K562 (cell line): ENCODE measurements around the gene AKAP6. TPM values are rescaled to one million over a fixed set of nuclear protein-coding genes. Genes with fewer than 3 reads are reported as not detected.

Experiments
- ATAC-seq: fragments of 200-7000 bp; cut with Tn5 transposase; 3 replicates; pipeline ENCODE4 v1.9.1; 2020; ENCODE audit warnings: moderate library complexity
- BruUV-seq: library from RNA; stranded (reverse); fragments of 400-500 nt; replicated peaks from 2 replicates; lab custom pipeline; 2021; lab: Mats Ljungman, UMichigan
- CTCF ChIA-PET: fragments of 300-600 bp; formaldehyde crosslinking; extraction: SDS; loops from one replicate; lab custom pipeline; 2021; ENCODE audit warnings: low intra/inter-chr PET ratio; lab: Yijun Ruan, JAX
- POLR2A ChIA-PET: fragments of 300-600, 350-650 bp; sonication (Branson Sonifier 250); formaldehyde crosslinking; extraction: SDS; loops from one replicate; lab custom pipeline; 2021; ENCODE audit warnings: antibody characterized with exemption, inconsistent platforms; lab: Yijun Ruan, JAX
- DNase-seq, 4 experiments: peaks; one replicate each; pipeline versions ENCODE4 v3.0.0 to v3.0.0-alpha.2; 2011 to 2018; ENCODE audit warnings: low spot score in 3 of 4, mixed read lengths in 3 of 4; ENCODE audit errors: extremely low read depth in 1 of 4
- FAIRE-seq: peaks from 2 replicates; lab custom pipeline; 2011; peaks lifted over from hg19 to GRCh38; lab: Jason Lieb, UNC
- H2AFZ ChIP-seq: 2 replicates; pipeline ENCODE4 v1.6.0; 2011; ENCODE audit warnings: low read depth, low read length, control low read depth, inconsistent platforms
- H3K27ac ChIP-seq: fragments of 200-600 bp; 3 replicates; pipeline ENCODE4 v1.8.0; 2011; ENCODE audit warnings: low read depth, mild to moderate bottlenecking, control low read depth, inconsistent platforms, low read length, moderate library complexity, mixed read lengths; ENCODE audit errors: extremely low read depth
- H3K27me3 ChIP-seq, 2 experiments: fragments of 300-600 bp in 1 of 2; 2 replicates in 1 of 2; 3 replicates in 1 of 2; pipeline versions ENCODE4 v1.6.0 to v1.8.0; 2011; ENCODE audit warnings: inconsistent platforms in 2 of 2, low read length in 2 of 2, mild to moderate bottlenecking in 1 of 2, mixed read lengths in 1 of 2, moderate library complexity in 1 of 2; ENCODE audit not compliant: control insufficient read depth in 2 of 2, insufficient read depth in 2 of 2
- H3K36me3 ChIP-seq: fragments of 300-600 bp; 3 replicates; pipeline ENCODE4 v1.8.0; 2011; ENCODE audit warnings: mild to moderate bottlenecking, low read length, inconsistent platforms; ENCODE audit not compliant: control insufficient read depth, insufficient read depth
- H3K4me1 ChIP-seq, 2 experiments: fragments of 200-600 bp in 1 of 2; replicated peaks in 1 of 2; 2 replicates in 1 of 2; 3 replicates in 1 of 2; pipeline versions ENCODE4 v1.5.1 to v1.8.0; 2011; ENCODE audit warnings: inconsistent platforms in 2 of 2, low read length in 2 of 2, mild to moderate bottlenecking in 1 of 2, mixed read lengths in 1 of 2, moderate library complexity in 1 of 2; ENCODE audit not compliant: control insufficient read depth in 2 of 2, insufficient read depth in 2 of 2
- H3K4me2 ChIP-seq: 2 replicates; pipeline ENCODE4 v1.6.1; 2011; ENCODE audit warnings: low read length, control low read depth, inconsistent platforms, mixed read lengths; ENCODE audit not compliant: insufficient read depth
- H3K4me3 ChIP-seq: fragments of 200-600 bp; sonication (generic), shearing (Covaris generic); 2 replicates; pipeline ENCODE4 v1.5.1; 2016; ENCODE audit warnings: control low read depth, inconsistent platforms
- H3K79me2 ChIP-seq: fragments of 200-600 bp; 3 replicates; pipeline ENCODE4 v1.8.0; 2011; ENCODE audit warnings: low read length, inconsistent platforms; ENCODE audit not compliant: control insufficient read depth, insufficient read depth
- H3K9ac ChIP-seq, 2 experiments: 2 replicates each; pipeline versions ENCODE4 v1.6.0 to v1.6.1; 2011; ENCODE audit warnings: low read depth in 2 of 2, low read length in 2 of 2, control low read depth in 1 of 2, inconsistent platforms in 1 of 2, mild to moderate bottlenecking in 1 of 2, mixed read lengths in 1 of 2; ENCODE audit not compliant: insufficient read depth in 1 of 2
- H3K9me1 ChIP-seq: one replicate; pipeline ENCODE4 v1.6.0; 2011; ENCODE audit warnings: inconsistent platforms, mild to moderate bottlenecking, low read length, moderate library complexity; ENCODE audit not compliant: control insufficient read depth, insufficient read depth
- H3K9me3 ChIP-seq: replicated peaks from 2 replicates; pipeline ENCODE4 v1.5.1; 2011; ENCODE audit warnings: low read depth, low read length, inconsistent platforms; ENCODE audit not compliant: control insufficient read depth, insufficient read depth
- H4K20me1 ChIP-seq: replicated peaks from 2 replicates; pipeline ENCODE4 v1.6.1; 2011; ENCODE audit warnings: low read length, inconsistent platforms, mixed read lengths; ENCODE audit not compliant: control insufficient read depth, insufficient read depth
- CBX8 ChIP-seq: fragments of 200-600 bp; sonication (generic); IDR thresholded peaks from 2 replicates; pipeline ENCODE4 v1.6.1; 2012; ENCODE audit warnings: borderline replicate concordance, mixed run types, low read depth, mild to moderate bottlenecking, moderate library complexity, mixed read lengths, low read length, control low read depth, inconsistent platforms; ENCODE audit not compliant: poor library complexity, severe bottlenecking; ENCODE audit errors: extremely low read depth
- MAFK ChIP-seq: IDR thresholded peaks from 2 replicates; pipeline ENCODE4 v1.6.1; 2011; ENCODE audit warnings: low read length, improper control_type of control experiment
- PKNOX1 ChIP-seq: fragments of 450-650 bp; IDR thresholded peaks from 2 replicates; pipeline ENCODE4 v1.6.1; 2016
- PTTG1 ChIP-seq: fragments of 450-650 bp; IDR thresholded peaks from 2 replicates; pipeline ENCODE4 v1.6.1; 2016; ENCODE audit warnings: low read depth, mild to moderate bottlenecking, missing genetic modification characterization, missing compliant biosample characterization
- ZFP1 ChIP-seq: fragments of 450-650 bp; formaldehyde crosslinking; IDR thresholded peaks from 2 replicates; pipeline ENCODE4 v1.4.0; 2020; ENCODE audit warnings: mild to moderate bottlenecking, mixed read lengths
- ZNF134 ChIP-seq: fragments of 250-450 bp; sonication (Bioruptor Pico); conservative IDR thresholded peaks from 2 replicates; pipeline ENCODE4 v1.4.0; 2020
- ZNF143 ChIP-seq: sonication (generic); formaldehyde crosslinking; IDR thresholded peaks from 2 replicates; pipeline ENCODE4 v1.9.0; 2022; ENCODE audit warnings: mild to moderate bottlenecking, missing genetic modification reagents
- ZNF316 ChIP-seq: fragments of 450-650 bp; IDR thresholded peaks from 2 replicates; pipeline ENCODE4 v1.6.1; 2016
- ZNF444 ChIP-seq: fragments of 250-450 bp; sonication (Bioruptor Pico); IDR thresholded peaks from 2 replicates; pipeline ENCODE4 v1.4.0; 2020; ENCODE audit warnings: mild to moderate bottlenecking, moderate library complexity
- WGBS: fragments of 100-300 bp; shearing (Covaris generic); methylation state at CpG from one replicate; pipeline ENCODE4 v1.1.6; 2016; ENCODE audit warnings: low coverage, mixed read lengths; ENCODE audit not compliant: insufficient coverage; ENCODE audit errors: missing lambda C conversion rate; 5-methylcytosine and 5-hydroxymethylcytosine counted together
- in situ Hi-C: fragments of 300-500 bp; cut with MboI; formaldehyde crosslinking; loops from 4 replicates; pipeline ENCODE4 v1.15.0; 2018; ENCODE audit warnings: inconsistent platforms, mixed read lengths
- intact Hi-C: fragments of 100-400 bp; cut with micrococcal nuclease; formaldehyde crosslinking; loops from 2 replicates; pipeline ENCODE4 v1.14.2; 2022
- polyA plus RNA-seq, 8 experiments: library from polyadenylated mRNA; depleted of rRNA in 4 of 8; stranded (reverse) in 5 of 8; unstranded in 3 of 8; fragments of >200 nt; fragmentation: Nextera tagmentation in 2 of 8; fragmentation: Illumina TruSeq in 1 of 8; extraction: Ambion mirVana in 2 of 8; extraction: Trizol in 1 of 8; gene quantifications; 2 replicates each; pipeline versions ENCODE4 v1.2.1 to v1.2.3, GENCODE V29; 2011 to 2014; ENCODE audit warnings: inconsistent platforms in 1 of 8, missing spikeins in 1 of 8
- total RNA-seq, 7 experiments: library from RNA; depleted of rRNA in 6 of 7; stranded (reverse); fragments of >200 nt in 6 of 7; fragmentation: Illumina TruSeq in 2 of 7; extraction: Trizol in 2 of 7; gene quantifications; 2 replicates each; pipeline versions ENCODE4 v1.2.1 to v1.2.3, GENCODE V29; 2011 to 2021; ENCODE audit warnings: low replicate concordance in 1 of 7
- TF ChIP-seq, protein P1 (sequence below): fragments of 450-650 bp; IDR thresholded peaks from 2 replicates; pipeline ENCODE4 v1.6.1; 2016; ENCODE audit warnings: borderline replicate concordance
- TF ChIP-seq, protein P2 (sequence below): fragments of 450-650 bp; IDR thresholded peaks from 2 replicates; pipeline ENCODE4 v1.7.1; 2018; ENCODE audit warnings: mild to moderate bottlenecking, low read depth; ENCODE audit not compliant: partially characterized antibody

AKAP6 gene
- total and polyA plus RNA-seq, 9 of the 15 experiments (the other 6 are each of a cell fraction or from before 2014, with no cell fraction given), result 0.03 to 1.7 (median 0.48) TPM

GRCh38 chr14:32667287-32667686, 338.2 kb downstream of the AKAP6 start:
- H2AFZ ChIP-seq, result no peak overlapping the region
- no peaks in the 10 kb centered on the region for H4K20me1 ChIP-seq
- no peaks in the 10 kb centered on the region for H3K9me3 ChIP-seq
- no peaks in the 10 kb centered on the region for H3K27me3 ChIP-seq
- in situ Hi-C loops (no loop called here), intact Hi-C loops (no loop called here)
- H3K36me3 ChIP-seq, result no peaks in the 10 kb centered on the region
- ChIA-PET CTCF (no interaction called here), POLR2A (no interaction called here)
- H3K4me2 ChIP-seq, result no peak overlapping the region
- no peak for FAIRE-seq
- TF ChIP-seq ZNF316 (peak; percentile 7; the same call in 1 of the 2 replicates), ZNF444 (CRISPR knock-in tag) (no peak), ZNF143 (CRISPR knock-in tag) (no peak)
- no peaks in the 10 kb centered on the region for H3K9me1 ChIP-seq
- no peak overlapping the region for H3K9ac ChIP-seq
- no TSS peak for BruUV-seq
- no peaks in the 10 kb centered on the region for H3K79me2 ChIP-seq
- no peak for ATAC-seq
- WGBS, result 5% methylated on average over 2 of the region's 2 CpGs
- no peak overlapping the region for H3K27ac ChIP-seq
- no peak for DNase-seq
- no peaks in the 10 kb centered on the region for H3K4me1 ChIP-seq
- H3K4me3 ChIP-seq, result no peak overlapping the region

DNA sequence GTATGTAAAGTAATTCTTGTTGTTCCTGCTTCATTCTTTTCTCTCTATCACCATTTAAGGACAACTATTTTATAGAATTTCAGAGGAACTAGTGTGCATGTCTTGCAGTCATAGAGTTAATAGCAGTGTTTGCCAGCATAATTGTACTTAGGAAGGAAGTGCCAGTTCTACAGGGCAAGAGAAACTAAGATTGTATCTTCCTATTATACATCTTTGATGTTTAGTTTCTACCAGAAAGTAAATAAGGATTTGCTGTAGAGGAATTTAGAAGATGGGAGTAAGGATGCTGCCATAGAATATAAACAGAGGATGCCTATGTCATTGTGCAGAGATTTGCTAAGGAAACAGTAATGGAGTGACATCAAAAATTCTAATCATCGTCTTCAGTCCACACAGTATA, 338.7 kb downstream of the AKAP6 start:
- no peaks in the 10 kb centered on the region for H3K4me1 ChIP-seq
- CTCF ChIA-PET, result no interaction called here
- H3K36me3 ChIP-seq, result no peaks in the 10 kb centered on the region
- WGBS, result 0% methylated on average over 1 of the region's 1 CpG
- H3K79me2 ChIP-seq, result no peaks in the 10 kb centered on the region
- BruUV-seq, result no TSS peak
- no peaks in the 10 kb centered on the region for H3K9me1 ChIP-seq
- H3K27ac ChIP-seq, result no peak overlapping the region
- no peaks in the 10 kb centered on the region for H4K20me1 ChIP-seq
- POLR2A ChIA-PET, result no interaction called here
- H3K27me3 ChIP-seq, result no peaks in the 10 kb centered on the region
- H2AFZ ChIP-seq, result no peak overlapping the region
- H3K4me2 ChIP-seq, result no peak overlapping the region
- intact Hi-C loops (no loop called here), in situ Hi-C loops (no loop called here)
- ATAC-seq, result no peak
- H3K4me3 ChIP-seq, result no peak overlapping the region
- H3K9ac ChIP-seq, result no peak overlapping the region
- no peak for DNase-seq
- FAIRE-seq, result no peak
- no peaks in the 10 kb centered on the region for H3K9me3 ChIP-seq
- TF ChIP-seq PTTG1 (no peak), ZFP1 (CRISPR knock-in tag) (no peak), MAFK (no peak), ZNF134 (CRISPR knock-in tag) (no peak), PKNOX1 (no peak), CBX8 (no peak)
- TF ChIP-seq, protein P1, sequence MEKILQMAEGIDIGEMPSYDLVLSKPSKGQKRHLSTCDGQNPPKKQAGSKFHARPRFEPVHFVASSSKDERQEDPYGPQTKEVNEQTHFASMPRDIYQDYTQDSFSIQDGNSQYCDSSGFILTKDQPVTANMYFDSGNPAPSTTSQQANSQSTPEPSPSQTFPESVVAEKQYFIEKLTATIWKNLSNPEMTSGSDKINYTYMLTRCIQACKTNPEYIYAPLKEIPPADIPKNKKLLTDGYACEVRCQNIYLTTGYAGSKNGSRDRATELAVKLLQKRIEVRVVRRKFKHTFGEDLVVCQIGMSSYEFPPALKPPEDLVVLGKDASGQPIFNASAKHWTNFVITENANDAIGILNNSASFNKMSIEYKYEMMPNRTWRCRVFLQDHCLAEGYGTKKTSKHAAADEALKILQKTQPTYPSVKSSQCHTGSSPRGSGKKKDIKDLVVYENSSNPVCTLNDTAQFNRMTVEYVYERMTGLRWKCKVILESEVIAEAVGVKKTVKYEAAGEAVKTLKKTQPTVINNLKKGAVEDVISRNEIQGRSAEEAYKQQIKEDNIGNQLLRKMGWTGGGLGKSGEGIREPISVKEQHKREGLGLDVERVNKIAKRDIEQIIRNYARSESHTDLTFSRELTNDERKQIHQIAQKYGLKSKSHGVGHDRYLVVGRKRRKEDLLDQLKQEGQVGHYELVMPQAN, result no peak
- TF ChIP-seq, protein P2, sequence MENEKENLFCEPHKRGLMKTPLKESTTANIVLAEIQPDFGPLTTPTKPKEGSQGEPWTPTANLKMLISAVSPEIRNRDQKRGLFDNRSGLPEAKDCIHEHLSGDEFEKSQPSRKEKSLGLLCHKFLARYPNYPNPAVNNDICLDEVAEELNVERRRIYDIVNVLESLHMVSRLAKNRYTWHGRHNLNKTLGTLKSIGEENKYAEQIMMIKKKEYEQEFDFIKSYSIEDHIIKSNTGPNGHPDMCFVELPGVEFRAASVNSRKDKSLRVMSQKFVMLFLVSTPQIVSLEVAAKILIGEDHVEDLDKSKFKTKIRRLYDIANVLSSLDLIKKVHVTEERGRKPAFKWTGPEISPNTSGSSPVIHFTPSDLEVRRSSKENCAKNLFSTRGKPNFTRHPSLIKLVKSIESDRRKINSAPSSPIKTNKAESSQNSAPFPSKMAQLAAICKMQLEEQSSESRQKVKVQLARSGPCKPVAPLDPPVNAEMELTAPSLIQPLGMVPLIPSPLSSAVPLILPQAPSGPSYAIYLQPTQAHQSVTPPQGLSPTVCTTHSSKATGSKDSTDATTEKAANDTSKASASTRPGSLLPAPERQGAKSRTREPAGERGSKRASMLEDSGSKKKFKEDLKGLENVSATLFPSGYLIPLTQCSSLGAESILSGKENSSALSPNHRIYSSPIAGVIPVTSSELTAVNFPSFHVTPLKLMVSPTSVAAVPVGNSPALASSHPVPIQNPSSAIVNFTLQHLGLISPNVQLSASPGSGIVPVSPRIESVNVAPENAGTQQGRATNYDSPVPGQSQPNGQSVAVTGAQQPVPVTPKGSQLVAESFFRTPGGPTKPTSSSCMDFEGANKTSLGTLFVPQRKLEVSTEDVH, result no peak
